ENCODE measurements around the gene TCF3. TPM values are rescaled to one million over a fixed set of nuclear protein-coding genes. Genes with fewer than 3 reads are reported as not detected.
A peak's percentile ranks its signal among the peaks of the same experiment; 100 is the strongest.

Gene TCF3
- total RNA-seq, 3 donors from 2014 or later (not counting 1 experiment from before 2014, with no cell fraction given): 54.5 to 72.2 (median 64.3) TPM

DNA sequence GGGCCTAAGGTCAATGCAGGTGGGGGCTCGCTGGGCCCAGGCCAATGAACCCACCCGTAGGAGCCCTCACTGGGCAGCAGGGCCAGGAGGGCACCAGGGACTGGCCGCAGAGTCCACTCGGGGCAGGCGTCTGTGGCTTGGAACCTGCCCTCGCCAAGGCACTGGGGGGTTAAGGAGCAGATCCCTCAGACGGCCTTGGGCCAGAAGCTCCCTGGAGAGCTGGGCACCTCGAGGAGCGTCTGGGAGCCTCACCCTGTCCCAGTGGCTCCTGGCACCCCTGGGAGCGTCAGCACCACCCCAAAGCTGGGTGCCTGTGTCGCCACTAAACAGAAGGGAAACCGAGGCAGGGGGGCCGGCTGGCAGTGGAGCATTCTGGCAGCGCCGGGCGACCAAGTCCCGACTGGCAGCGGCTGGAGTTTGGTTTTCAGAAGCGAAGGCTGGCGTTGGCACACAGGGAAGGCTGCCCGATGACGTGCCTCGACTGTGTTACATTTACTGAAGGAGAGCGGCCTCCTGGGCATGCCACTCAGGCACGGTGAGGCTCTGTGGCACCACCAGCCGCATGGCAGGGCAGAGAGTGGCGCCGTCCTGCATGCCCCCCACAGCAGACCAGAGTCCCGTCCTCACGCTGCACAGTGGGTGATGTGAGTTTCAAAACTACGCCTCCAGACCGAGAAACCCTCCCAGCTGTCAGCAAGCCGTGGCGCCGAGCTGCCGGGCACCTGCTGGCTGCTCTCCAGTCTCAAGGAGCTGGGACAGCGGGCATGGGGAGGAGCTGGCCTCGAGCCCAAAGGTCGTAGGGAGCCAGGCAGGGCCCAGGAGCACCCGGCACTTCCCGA is 75.1 kb downstream of the TCF3 start:
- Histone ChIP-seq H3K27ac (ENCODE audit: low read length) (no peak overlapping the region), H3K4me3 (ENCODE audit: low read length) (no peak overlapping the region), H3K27me3 (ENCODE audit: control insufficient read depth, insufficient read depth, low read length) (no peaks in the 10 kb centered on the region), H3K4me1 (ENCODE audit: control insufficient read depth, insufficient read depth, low read length) (no peaks in the 10 kb centered on the region), H3K36me3 (ENCODE audit: control insufficient read depth, insufficient read depth, low read length) (peaks cover 36% of the 10 kb centered on the region), H3K9me3 (ENCODE audit: control insufficient read depth, insufficient read depth, low read length) (no peaks in the 10 kb centered on the region)
- DNase-seq (no peak), ATAC-seq (no peak)
- no peak overlapping the region for H3K4me3 Mint-ChIP-seq
- TF ChIP-seq, protein P1, sequence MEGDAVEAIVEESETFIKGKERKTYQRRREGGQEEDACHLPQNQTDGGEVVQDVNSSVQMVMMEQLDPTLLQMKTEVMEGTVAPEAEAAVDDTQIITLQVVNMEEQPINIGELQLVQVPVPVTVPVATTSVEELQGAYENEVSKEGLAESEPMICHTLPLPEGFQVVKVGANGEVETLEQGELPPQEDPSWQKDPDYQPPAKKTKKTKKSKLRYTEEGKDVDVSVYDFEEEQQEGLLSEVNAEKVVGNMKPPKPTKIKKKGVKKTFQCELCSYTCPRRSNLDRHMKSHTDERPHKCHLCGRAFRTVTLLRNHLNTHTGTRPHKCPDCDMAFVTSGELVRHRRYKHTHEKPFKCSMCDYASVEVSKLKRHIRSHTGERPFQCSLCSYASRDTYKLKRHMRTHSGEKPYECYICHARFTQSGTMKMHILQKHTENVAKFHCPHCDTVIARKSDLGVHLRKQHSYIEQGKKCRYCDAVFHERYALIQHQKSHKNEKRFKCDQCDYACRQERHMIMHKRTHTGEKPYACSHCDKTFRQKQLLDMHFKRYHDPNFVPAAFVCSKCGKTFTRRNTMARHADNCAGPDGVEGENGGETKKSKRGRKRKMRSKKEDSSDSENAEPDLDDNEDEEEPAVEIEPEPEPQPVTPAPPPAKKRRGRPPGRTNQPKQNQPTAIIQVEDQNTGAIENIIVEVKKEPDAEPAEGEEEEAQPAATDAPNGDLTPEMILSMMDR (IDR thresholded peaks at IDR 0.05): no peak
- intact Hi-C loops (cut with micrococcal nuclease): no loop called here
- H3K36me3 Mint-ChIP-seq: no peaks in the 10 kb centered on the region
- H3K4me1 Mint-ChIP-seq: no peaks in the 10 kb centered on the region
- H3K27ac Mint-ChIP-seq: no peak overlapping the region
- H3K9me3 Mint-ChIP-seq: no peaks in the 10 kb centered on the region
- H3K27me3 Mint-ChIP-seq (ENCODE audit: low read depth in 2 of 2): no peaks in the 10 kb centered on the region
- WGBS (ENCODE audit: insufficient coverage): 93% methylated on average over 41 of the region's 41 CpGs

DNA sequence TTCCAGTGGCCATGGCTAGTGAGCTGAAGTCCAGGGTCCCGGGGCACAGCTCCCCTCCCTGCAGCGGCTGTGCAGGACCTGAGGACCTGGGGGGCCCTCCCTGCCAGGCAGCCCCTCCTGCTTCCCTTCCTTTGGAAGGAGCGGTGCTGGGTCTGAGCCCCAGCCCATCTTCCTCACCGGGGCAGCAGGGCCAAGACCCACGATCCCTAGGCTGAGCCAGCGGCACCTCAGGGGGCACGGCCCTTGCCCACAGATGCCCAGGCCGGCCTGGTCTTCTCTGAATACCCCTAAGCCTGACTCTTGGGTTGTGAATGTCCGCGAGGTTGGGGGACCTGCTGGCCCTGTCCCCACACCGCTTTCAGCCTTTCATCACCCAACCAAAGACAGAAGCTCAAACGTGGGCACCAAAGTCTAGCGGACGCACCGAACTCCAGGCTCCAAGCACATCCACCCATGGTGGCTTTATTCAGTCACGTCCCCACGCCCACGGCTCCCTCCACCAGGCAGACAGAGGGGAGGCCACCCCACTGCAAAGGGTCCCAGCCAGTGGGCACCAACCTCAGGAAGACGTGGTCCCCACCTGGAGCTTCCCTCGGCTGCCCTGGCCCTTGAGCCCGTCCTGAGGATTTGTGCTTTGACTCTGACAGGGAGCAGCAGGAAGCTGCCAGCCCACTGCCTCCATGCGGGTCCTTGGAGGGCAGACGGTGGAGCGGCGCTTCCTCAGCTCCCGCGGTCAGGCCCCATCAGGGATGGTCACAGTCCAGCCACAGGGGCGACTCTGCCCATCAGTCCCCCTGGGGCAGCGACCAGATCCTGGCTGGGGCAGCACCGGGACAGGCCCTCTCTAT is 75.9 kb downstream of the TCF3 start:
- 92% methylated on average over 30 of the region's 30 CpGs for WGBS (ENCODE audit: insufficient coverage)
- ATAC-seq: no peak
- H3K4me1 Mint-ChIP-seq: no peaks in the 10 kb centered on the region
- H3K4me3 ChIP-seq (ENCODE audit: low read length): no peak overlapping the region
- H3K9me3 Mint-ChIP-seq: no peaks in the 10 kb centered on the region
- DNase-seq: no peak
- TF ChIP-seq, protein P1 (IDR thresholded peaks at IDR 0.05): no peak
- H3K4me3 Mint-ChIP-seq: no peak overlapping the region
- H3K27ac Mint-ChIP-seq: peak overlapping the region in 1 of 2 donors; percentile 1
- H3K4me1 ChIP-seq (ENCODE audit: control insufficient read depth, insufficient read depth, low read length): no peaks in the 10 kb centered on the region
- H3K36me3 Mint-ChIP-seq: no peaks in the 10 kb centered on the region
- no peak overlapping the region for H3K27ac ChIP-seq (ENCODE audit: low read length)
- H3K36me3 ChIP-seq (ENCODE audit: control insufficient read depth, insufficient read depth, low read length): peaks cover 31% of the 10 kb centered on the region
- H3K9me3 ChIP-seq (ENCODE audit: control insufficient read depth, insufficient read depth, low read length): no peaks in the 10 kb centered on the region
- H3K27me3 ChIP-seq (ENCODE audit: control insufficient read depth, insufficient read depth, low read length): no peaks in the 10 kb centered on the region
- intact Hi-C loops (cut with micrococcal nuclease): no loop called here
- peaks cover 0 to 1% of the 10 kb centered on the region in 2 donors for H3K27me3 Mint-ChIP-seq (ENCODE audit: low read depth in 2 of 2)

DNA sequence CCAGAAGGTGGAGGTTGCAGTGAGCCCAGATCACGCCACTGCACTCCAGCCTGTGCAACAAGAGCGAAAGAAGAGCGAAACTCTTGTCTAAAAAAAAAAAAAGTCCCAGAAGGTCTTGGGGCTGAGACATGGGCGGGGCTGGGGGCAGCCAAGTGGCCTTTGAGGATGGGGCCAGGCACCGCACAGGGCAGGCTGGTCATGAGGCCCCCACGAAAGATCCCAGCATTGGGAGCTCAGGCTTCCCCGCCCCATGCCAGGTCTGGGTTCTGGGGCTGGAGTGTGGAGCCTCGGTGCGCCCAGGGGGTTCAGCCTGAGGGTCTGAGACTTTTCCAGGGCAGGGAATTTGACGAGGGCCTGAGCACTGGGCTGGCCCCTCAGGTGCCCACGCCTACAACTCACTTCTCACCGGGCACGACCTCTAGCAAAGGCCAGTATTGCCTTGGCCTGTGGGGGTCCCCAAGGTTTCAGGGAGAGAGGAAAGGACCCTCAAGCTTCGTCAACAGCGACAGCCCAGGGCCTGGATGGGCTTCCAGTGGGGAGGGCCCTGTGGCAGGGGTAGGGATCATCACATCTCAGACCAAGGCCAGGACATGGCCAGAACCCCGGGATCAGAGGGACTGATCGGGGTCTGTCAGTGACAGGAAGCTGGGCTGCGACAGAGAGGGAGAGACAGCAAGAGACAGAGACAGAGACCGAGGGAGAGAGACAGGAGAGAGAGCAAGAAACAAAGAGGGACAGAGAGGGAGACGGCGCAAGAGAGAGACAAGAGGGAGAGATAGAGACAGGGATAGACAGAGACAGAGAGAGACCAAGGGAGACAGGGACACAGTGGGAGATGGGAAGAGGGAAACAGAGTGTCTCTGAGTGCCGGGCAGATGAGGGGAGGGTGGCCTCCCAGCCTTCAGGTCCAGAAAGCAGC is 76.8 kb downstream of the TCF3 start:
- TF ChIP-seq, protein P1 (IDR thresholded peaks at IDR 0.05): no peak
- H3K9me3 Mint-ChIP-seq: no peaks in the 10 kb centered on the region
- intact Hi-C loops (cut with micrococcal nuclease): no loop called here
- peak overlapping the region in 1 of 2 donors; percentile 1 for H3K27ac Mint-ChIP-seq
- no peak for DNase-seq
- Histone ChIP-seq H3K27me3 (ENCODE audit: control insufficient read depth, insufficient read depth, low read length) (no peaks in the 10 kb centered on the region), H3K27ac (ENCODE audit: low read length) (no peak overlapping the region), H3K9me3 (ENCODE audit: control insufficient read depth, insufficient read depth, low read length) (no peaks in the 10 kb centered on the region), H3K36me3 (ENCODE audit: control insufficient read depth, insufficient read depth, low read length) (peaks cover 22% of the 10 kb centered on the region), H3K4me1 (ENCODE audit: control insufficient read depth, insufficient read depth, low read length) (no peaks in the 10 kb centered on the region), H3K4me3 (ENCODE audit: low read length) (no peak overlapping the region)
- no peaks in the 10 kb centered on the region for H3K36me3 Mint-ChIP-seq
- no peaks in the 10 kb centered on the region for H3K4me1 Mint-ChIP-seq
- no peak for ATAC-seq
- peaks cover 2 to 3% of the 10 kb centered on the region in 2 donors for H3K27me3 Mint-ChIP-seq (ENCODE audit: low read depth in 2 of 2)
- WGBS (ENCODE audit: insufficient coverage): 93% methylated on average over 22 of the region's 22 CpGs
- H3K4me3 Mint-ChIP-seq: no peak overlapping the region
